Liver (tissue), 9 donors: ENCODE data around the gene DPEP3. TPM values are rescaled to one million over a fixed set of nuclear protein-coding genes. Genes with fewer than 3 reads are reported as not detected.

Experiments
- DNase-seq: peaks from one replicate; pipeline ENCODE4 v3.0.0-alpha.2; 2017; ENCODE audit warnings: low spot score
- H3K27ac ChIP-seq, 2 donors: one replicate each; pipeline ENCODE4 v1.7.0; 2013; ENCODE audit warnings: inconsistent platforms in 2 of 2, low read length in 2 of 2, control low read depth in 1 of 2, low read depth in 1 of 2, mild to moderate bottlenecking in 1 of 2
- H3K27me3 ChIP-seq, 4 donors: one replicate each; pipeline versions ENCODE4 v1.6.1 to v1.7.0; 2013; ENCODE audit warnings: low read length in 3 of 4, inconsistent platforms in 1 of 4, mild to moderate bottlenecking in 1 of 4, moderate library complexity in 1 of 4; ENCODE audit not compliant: control insufficient read depth in 4 of 4, insufficient read depth in 4 of 4
- H3K36me3 ChIP-seq, 4 donors: one replicate each; pipeline versions ENCODE4 v1.6.1 to v1.7.0; 2013; ENCODE audit warnings: low read length in 3 of 4, mild to moderate bottlenecking in 3 of 4, low read depth in 1 of 4, moderate library complexity in 1 of 4; ENCODE audit not compliant: control insufficient read depth in 4 of 4, insufficient read depth in 3 of 4
- H3K4me1 ChIP-seq, 4 donors: one replicate each; pipeline versions ENCODE4 v1.6.1 to v1.7.0; 2013; ENCODE audit warnings: low read length in 3 of 4, mild to moderate bottlenecking in 3 of 4, moderate library complexity in 1 of 4; ENCODE audit not compliant: control insufficient read depth in 4 of 4, insufficient read depth in 4 of 4
- H3K4me3 ChIP-seq, 3 donors: one replicate each; pipeline versions ENCODE4 v1.6.1 to v1.7.0; 2013; ENCODE audit warnings: low read length in 3 of 3, control low read depth in 1 of 3, low read depth in 1 of 3, mild to moderate bottlenecking in 1 of 3
- H3K9ac ChIP-seq, 2 donors: one replicate each; pipeline ENCODE4 v1.7.0; 2013; ENCODE audit warnings: low read length in 2 of 2, mild to moderate bottlenecking in 2 of 2, moderate library complexity in 2 of 2, control low read depth in 1 of 2, low read depth in 1 of 2
- H3K9me3 ChIP-seq, 4 donors: one replicate each; pipeline versions ENCODE4 v1.6.1 to v1.7.0; 2013; ENCODE audit warnings: low read length in 3 of 4; ENCODE audit not compliant: control insufficient read depth in 4 of 4
- FOXA2 ChIP-seq: IDR thresholded peaks from 2 replicates; pipeline ENCODE4 v1.6.1; 2016; ENCODE audit warnings: antibody characterized with exemption
- GABPA ChIP-seq, 2 donors: IDR thresholded peaks in 1 of 2; conservative IDR thresholded peaks in 1 of 2; 2 replicates each; pipeline ENCODE4 v1.6.1; 2016; ENCODE audit warnings: antibody characterized with exemption in 2 of 2, mild to moderate bottlenecking in 1 of 2, moderate library complexity in 1 of 2
- HNF4A ChIP-seq, 2 donors: conservative IDR thresholded peaks; 2 replicates each; pipeline ENCODE4 v1.6.1; 2016; ENCODE audit warnings: antibody characterized with exemption in 2 of 2, mild to moderate bottlenecking in 2 of 2
- HNF4G ChIP-seq: IDR thresholded peaks from 2 replicates; pipeline ENCODE4 v1.6.1; 2016; ENCODE audit warnings: antibody characterized with exemption
- JUND ChIP-seq, 2 donors: IDR thresholded peaks; 2 replicates each; pipeline ENCODE4 v1.6.1; 2016; ENCODE audit warnings: antibody characterized with exemption in 2 of 2
- MAX ChIP-seq: IDR thresholded peaks from 2 replicates; pipeline ENCODE4 v1.6.1; 2016; ENCODE audit warnings: antibody characterized with exemption
- NR2F2 ChIP-seq: IDR thresholded peaks from 2 replicates; pipeline ENCODE4 v1.6.1; 2016; ENCODE audit warnings: antibody characterized with exemption
- RAD21 ChIP-seq, 2 donors: IDR thresholded peaks; 2 replicates each; pipeline ENCODE4 v1.6.1; 2016; ENCODE audit warnings: antibody characterized with exemption in 2 of 2, mild to moderate bottlenecking in 2 of 2
- REST ChIP-seq: IDR thresholded peaks from 2 replicates; pipeline ENCODE4 v1.6.1; 2016; ENCODE audit warnings: antibody characterized with exemption, mild to moderate bottlenecking
- RXRA ChIP-seq, 2 donors: IDR thresholded peaks; 2 replicates each; pipeline ENCODE4 v1.6.1; 2017 to 2018; ENCODE audit warnings: antibody characterized with exemption in 2 of 2, mild to moderate bottlenecking in 1 of 2
- TAF1 ChIP-seq: conservative IDR thresholded peaks from 2 replicates; pipeline ENCODE4 v1.6.1; 2016; ENCODE audit warnings: antibody characterized with exemption, mild to moderate bottlenecking
- YY1 ChIP-seq: IDR thresholded peaks from 2 replicates; pipeline ENCODE4 v1.6.1; 2016; ENCODE audit warnings: antibody characterized with exemption, mild to moderate bottlenecking
- WGBS: extraction: QIAGEN DNeasy Blood & Tissue Kit; methylation state at CpG from one replicate; pipeline ENCODE4 v1.1.7; 2013; 5-methylcytosine and 5-hydroxymethylcytosine counted together
- polyA plus RNA-seq, 2 donors: library from polyadenylated mRNA; stranded (reverse) in 1 of 2; unstranded in 1 of 2; fragments of 200-250 nt in 1 of 2; fragments of >200 nt in 1 of 2; fragmentation: Nextera tagmentation in 1 of 2; extraction: Ambion mirVana in 1 of 2; gene quantifications; one replicate each; pipeline versions ENCODE4 v1.2.1 to v1.2.3, GENCODE V29; 2013 to 2015
- total RNA-seq, 2 donors: library from RNA; depleted of rRNA; stranded (reverse); fragments of >200 nt; gene quantifications; one replicate each; pipeline ENCODE4 v1.2.3, GENCODE V29; 2014
- donor health status: healthy.
- donor health status: healthy.
- donor health status: healthy.
- donor health status: healthy.
- donor health status: healthy.

DPEP3 gene
- total and polyA plus RNA-seq, 4 donors, result 0.08 to 0.37 (median 0.22) TPM; not detected in 1

- DNase-seq, result peak; percentile 66
- no peak for TF ChIP-seq YY1
- TF ChIP-seq HNF4G, result no peak
- TF ChIP-seq HNF4A (conservative IDR thresholded peaks at IDR 0.05), result no peak
- TF ChIP-seq NR2F2, result no peak
- TF ChIP-seq RXRA (IDR thresholded peaks at IDR 0.05), result no peak
- no peak for TF ChIP-seq REST
- no peak for TF ChIP-seq MAX
- no peak for TF ChIP-seq JUND (IDR thresholded peaks at IDR 0.05)
- no peak for TF ChIP-seq TAF1
- TF ChIP-seq RAD21 (IDR thresholded peaks at IDR 0.05), result no peak
- peak overlapping the region; percentile 60 to 67 for H3K9ac ChIP-seq
Observed at GRCh38 chr16:67969254-67970039, 10.9 kb downstream of the DPEP3 start.

GRCh38 chr16:67968400-67969253 lies 11.7 kb downstream of the DPEP3 start, which contains the start of gene SLC12A4:
Gene SLC12A4 (minus strand): TSS chr16:67968637. CDS start chr16:67968553, 84 bp downstream.
- TF ChIP-seq FOXA2 (no peak), GABPA (IDR thresholded peaks at IDR 0.05 in 1 of 2, conservative IDR thresholded peaks at IDR 0.05 in 1 of 2) (peak in 1 of 2 donors; percentile 35)
- Histone ChIP-seq H3K4me3 (peak within 1 kb of the TSS; percentile 66 to 82 (median 80)), H3K27me3 (no peaks in the 10 kb centered on the region), H3K36me3 (no peaks in the 10 kb centered on the region), H3K9ac (peak within 1 kb of the TSS; percentile 60 to 88), H3K4me1 (peaks cover 3 to 26% (median 18%) of the 10 kb centered on the region in 4 donors), H3K9me3 (no peaks in the 10 kb centered on the region), H3K27ac (peak within 1 kb of the TSS; percentile 80 to 91)
- WGBS, result 1% methylated on average over 78 of the region's 78 CpGs
- peak; percentile 81 for DNase-seq

More at GRCh38 chr16:67969254-67970039, 10.9 kb downstream of the DPEP3 start:
- Histone ChIP-seq H3K27me3 (no peaks in the 10 kb centered on the region), H3K9me3 (no peaks in the 10 kb centered on the region), H3K4me3 (peak overlapping the region; percentile 63 to 80 (median 76)), H3K36me3 (no peaks in the 10 kb centered on the region), H3K27ac (peak overlapping the region; percentile 80 to 91), H3K4me1 (peaks cover 3 to 26% (median 18%) of the 10 kb centered on the region in 4 donors)
- 55% methylated on average over 40 of the region's 40 CpGs for WGBS
